Upper lobe of right lung (tissue), 1 donor: ENCODE measurements around the gene STPG1. TPM values are rescaled to one million over a fixed set of nuclear protein-coding genes. Genes with fewer than 3 reads are reported as not detected.

Experiments used
- ATAC-seq: fragments of 200-7000 bp; cut with Tn5 transposase; one replicate; pipeline ENCODE4 v1.9.1; 2020; ENCODE audit warnings: mild to moderate bottlenecking, moderate library complexity
- DNase-seq: peaks from one replicate; pipeline ENCODE4 v3.0.0-alpha.2; 2020
- H3K27ac ChIP-seq: fragments of 200-600 bp; one replicate; pipeline ENCODE4 v1.8.0; 2022
- H3K27me3 ChIP-seq: fragments of 200-600 bp; one replicate; pipeline ENCODE4 v1.8.0; 2022; ENCODE audit warnings: mild to moderate bottlenecking
- H3K36me3 ChIP-seq: fragments of 200-600 bp; one replicate; pipeline ENCODE4 v1.8.0; 2022
- H3K4me1 ChIP-seq: fragments of 200-600 bp; one replicate; pipeline ENCODE4 v1.8.0; 2022
- H3K4me3 ChIP-seq: fragments of 200-600 bp; one replicate; pipeline ENCODE4 v1.8.0; 2022; ENCODE audit warnings: mild to moderate bottlenecking
- H3K9me3 ChIP-seq: fragments of 200-600 bp; one replicate; pipeline ENCODE4 v1.8.0; 2022
- intact Hi-C: fragments of 100-400 bp; cut with DNase I; formaldehyde crosslinking; loops from one replicate; pipeline ENCODE4 v1.11.0; 2022
- total RNA-seq: library from RNA; stranded (reverse); fragmentation: NEBNext Ultra II Directional; extraction: Animal tissue kit (Norgen Biotek cat#: 25700); gene quantifications from one replicate; pipeline ENCODE4 v1.2.1, GENCODE V29; 2021
- TF ChIP-seq, protein P1 (sequence below): fragments of 200-600 bp; IDR thresholded peaks from one replicate; pipeline ENCODE4 v1.8.0; 2022; ENCODE audit warnings: antibody characterized with exemption
- donor health status: DM: no; HTN: yes; CAD: no; lungs with severe emphysema.

Gene STPG1
- total RNA-seq, 1 donor from 2014 or later: 8.6 TPM

- DNase-seq (no peak), ATAC-seq (no peak)
- H3K4me3 ChIP-seq: no peak overlapping the region
- no peaks in the 10 kb centered on the region for H3K36me3 ChIP-seq
- TF ChIP-seq, protein P1, sequence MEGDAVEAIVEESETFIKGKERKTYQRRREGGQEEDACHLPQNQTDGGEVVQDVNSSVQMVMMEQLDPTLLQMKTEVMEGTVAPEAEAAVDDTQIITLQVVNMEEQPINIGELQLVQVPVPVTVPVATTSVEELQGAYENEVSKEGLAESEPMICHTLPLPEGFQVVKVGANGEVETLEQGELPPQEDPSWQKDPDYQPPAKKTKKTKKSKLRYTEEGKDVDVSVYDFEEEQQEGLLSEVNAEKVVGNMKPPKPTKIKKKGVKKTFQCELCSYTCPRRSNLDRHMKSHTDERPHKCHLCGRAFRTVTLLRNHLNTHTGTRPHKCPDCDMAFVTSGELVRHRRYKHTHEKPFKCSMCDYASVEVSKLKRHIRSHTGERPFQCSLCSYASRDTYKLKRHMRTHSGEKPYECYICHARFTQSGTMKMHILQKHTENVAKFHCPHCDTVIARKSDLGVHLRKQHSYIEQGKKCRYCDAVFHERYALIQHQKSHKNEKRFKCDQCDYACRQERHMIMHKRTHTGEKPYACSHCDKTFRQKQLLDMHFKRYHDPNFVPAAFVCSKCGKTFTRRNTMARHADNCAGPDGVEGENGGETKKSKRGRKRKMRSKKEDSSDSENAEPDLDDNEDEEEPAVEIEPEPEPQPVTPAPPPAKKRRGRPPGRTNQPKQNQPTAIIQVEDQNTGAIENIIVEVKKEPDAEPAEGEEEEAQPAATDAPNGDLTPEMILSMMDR: no peak
- intact Hi-C loops: no loop called here
- H3K9me3 ChIP-seq: no peaks in the 10 kb centered on the region
- H3K4me1 ChIP-seq: no peaks in the 10 kb centered on the region
- no peaks in the 10 kb centered on the region for H3K27me3 ChIP-seq
- no peak overlapping the region for H3K27ac ChIP-seq
These were observed 70.0 kb downstream of the STPG1 start for GRCh38 chr1:24343412-24344089.

DNA sequence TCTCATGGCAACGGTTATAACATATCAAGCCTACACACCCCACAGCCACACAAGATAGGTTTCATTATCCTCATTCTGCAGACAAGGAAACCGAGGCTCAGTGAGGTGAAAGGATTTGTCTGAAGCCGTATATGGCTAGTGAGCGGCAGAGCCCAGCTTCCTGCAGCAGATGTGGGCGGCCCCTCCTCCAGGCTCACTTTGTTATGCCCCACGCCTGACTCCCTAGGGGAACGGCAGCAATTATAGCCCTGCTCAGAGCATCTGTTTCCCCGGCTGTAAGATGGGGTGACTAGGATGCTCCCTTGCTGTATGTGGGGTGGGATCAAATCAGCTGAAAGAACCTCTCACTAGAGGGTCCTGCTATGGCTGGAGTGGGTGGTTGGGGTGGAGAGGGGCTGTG lies 72.3 kb downstream of the STPG1 start:
- no peaks in the 10 kb centered on the region for H3K9me3 ChIP-seq
- no peaks in the 10 kb centered on the region for H3K36me3 ChIP-seq
- ATAC-seq (no peak), DNase-seq (no peak)
- no peak overlapping the region for H3K4me3 ChIP-seq
- TF ChIP-seq, protein P1: no peak
- intact Hi-C loops: no loop called here
- H3K27me3 ChIP-seq: no peaks in the 10 kb centered on the region
- no peak overlapping the region for H3K27ac ChIP-seq
- H3K4me1 ChIP-seq: no peaks in the 10 kb centered on the region

DNA sequence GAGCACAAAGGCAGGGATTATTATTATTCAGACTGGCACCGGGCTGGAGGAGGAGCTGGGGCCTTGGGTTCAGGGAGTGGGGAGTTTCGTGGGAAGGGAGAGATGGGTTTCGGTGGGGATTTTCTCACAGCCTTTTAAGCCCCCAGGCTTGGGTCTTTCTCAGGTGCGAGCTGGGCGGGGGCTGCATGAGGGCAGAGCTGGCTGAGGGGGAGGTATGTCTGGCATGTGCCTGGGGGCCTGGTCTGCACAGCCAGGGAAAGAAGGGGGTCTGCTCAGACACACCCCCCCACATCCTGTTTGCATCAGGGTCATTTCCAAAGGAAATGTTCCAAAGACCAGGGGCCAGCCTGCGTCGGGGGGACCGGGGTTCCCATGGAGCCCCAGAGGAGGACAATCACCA lies 72.8 kb downstream of the STPG1 start:
- no peaks in the 10 kb centered on the region for H3K4me1 ChIP-seq
- ATAC-seq: no peak
- DNase-seq: no peak
- H3K36me3 ChIP-seq: no peaks in the 10 kb centered on the region
- no peak overlapping the region for H3K27ac ChIP-seq
- H3K27me3 ChIP-seq: no peaks in the 10 kb centered on the region
- H3K9me3 ChIP-seq: no peaks in the 10 kb centered on the region
- no peak overlapping the region for H3K4me3 ChIP-seq
- TF ChIP-seq, protein P1: no peak
- intact Hi-C loops: no loop called here

DNA sequence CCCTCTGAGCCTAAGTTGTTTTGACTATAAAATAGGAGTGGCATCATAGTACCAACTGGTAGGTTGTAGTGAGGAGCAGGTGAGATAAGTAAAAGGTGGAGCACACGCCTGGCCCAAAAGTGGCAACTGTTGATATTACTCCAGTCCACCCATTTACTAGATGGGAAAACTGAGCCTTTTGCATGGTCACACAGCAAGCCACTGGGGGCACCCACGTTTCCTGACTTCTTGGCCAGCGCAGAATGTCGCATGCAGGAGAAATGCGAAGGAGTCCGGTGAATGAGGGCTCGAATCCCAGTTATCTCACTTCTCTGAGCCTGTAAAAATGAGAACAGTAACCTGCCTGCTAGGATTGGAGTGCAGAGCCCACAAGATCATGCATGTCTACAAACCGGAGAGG lies 73.6 kb downstream of the STPG1 start:
- intact Hi-C loops: no loop called here
- DNase-seq: no peak
- Histone ChIP-seq H3K4me3 (no peak overlapping the region), H3K9me3 (no peaks in the 10 kb centered on the region), H3K27me3 (no peaks in the 10 kb centered on the region), H3K36me3 (no peaks in the 10 kb centered on the region), H3K4me1 (no peaks in the 10 kb centered on the region), H3K27ac (no peak overlapping the region)
- ATAC-seq: no peak
- TF ChIP-seq, protein P1: no peak

- no peaks in the 10 kb centered on the region for H3K4me1 ChIP-seq
- H3K9me3 ChIP-seq: no peaks in the 10 kb centered on the region
- TF ChIP-seq, protein P1: no peak
- no peaks in the 10 kb centered on the region for H3K36me3 ChIP-seq
- H3K27me3 ChIP-seq: no peaks in the 10 kb centered on the region
- H3K27ac ChIP-seq: no peak overlapping the region
- ATAC-seq: no peak
- no peak for DNase-seq
- H3K4me3 ChIP-seq: no peak overlapping the region
- intact Hi-C loops: no loop called here
These were observed 75.1 kb downstream of the STPG1 start for GRCh38 chr1:24338447-24338846.

GRCh38 chr1:24337455-24337854 lies 76.1 kb downstream of the STPG1 start:
- intact Hi-C loops: no loop called here
- DNase-seq: no peak
- Histone ChIP-seq H3K36me3 (no peaks in the 10 kb centered on the region), H3K27me3 (no peaks in the 10 kb centered on the region), H3K4me1 (no peaks in the 10 kb centered on the region), H3K27ac (no peak overlapping the region), H3K9me3 (no peaks in the 10 kb centered on the region), H3K4me3 (no peak overlapping the region)
- ATAC-seq: no peak
- TF ChIP-seq, protein P1: no peak
